ENCODE data around the gene GMEB1. TPM values are rescaled to one million over a fixed set of nuclear protein-coding genes. Genes with fewer than 3 reads are reported as not detected.
A peak's percentile ranks its signal among the peaks of the same experiment; 100 is the strongest.

Gene GMEB1
- total and polyA plus RNA-seq, 2 experiments from 2014 or later, result 13.3 to 20.2 TPM

GRCh38 chr1:28718166-28718565, 49.6 kb downstream of the GMEB1 start (continued):
- TF ChIP-seq REST (IDR thresholded peaks at IDR 0.05; ENCODE audit: unreplicated experiment), result no peak
- no peak for TF ChIP-seq CTCF (conservative IDR thresholded peaks at IDR 0.05; ENCODE audit: low read depth in 2 of 2)
- no peak for TF ChIP-seq STAT1 (IDR thresholded peaks at IDR 0.05; ENCODE audit: unreplicated experiment)

GRCh38 chr1:28718586-28719331, 50.2 kb downstream of the GMEB1 start:
- H4K20me1 ChIP-seq (replicated peaks; ENCODE audit: insufficient read depth), result no peaks in the 10 kb centered on the region
- H3K79me2 ChIP-seq (replicated peaks; ENCODE audit: insufficient read depth), result no peaks in the 10 kb centered on the region
- H3K36me3 ChIP-seq (ENCODE audit: insufficient read depth), result peaks cover 4% of the 10 kb centered on the region
- H3K27ac ChIP-seq (ENCODE audit: low read depth), result no peak overlapping the region
- Mint-ChIP-seq H3K27ac (peak overlapping the region; percentile 77; the same call in 1 of the 2 replicates), H3K4me1 (peaks cover 7% of the 10 kb centered on the region; the same call in 1 of the 3 replicates), H3K4me3 (no peak overlapping the region; the same call in 2 of the 3 replicates), H3K27me3 (ENCODE audit: insufficient read depth, low read depth, poor library complexity) (no peaks in the 10 kb centered on the region), H3K36me3 (ENCODE audit: low read depth) (peaks cover 14% of the 10 kb centered on the region), H3K9me3 (peaks cover 4% of the 10 kb centered on the region; the same call in 1 of the 3 replicates)
- H2AFZ ChIP-seq, result no peak overlapping the region
- ATAC-seq (peak; percentile 82), DNase-seq (ENCODE audit: low spot score) (no peak)
- H3K4me1 ChIP-seq (ENCODE audit: insufficient read depth), result 0 out of 2 replicates have a peak, but pooled peaks cover 5% of the 10 kb centered on the region
- no peaks in the 10 kb centered on the region for H3K9me2 ChIP-seq (ENCODE audit: insufficient read depth)
- H3K4me2 ChIP-seq, result no peak overlapping the region
- H3F3A ChIP-seq (replicated peaks; ENCODE audit: low read depth), result peaks cover 17% of the 10 kb centered on the region; the same call in 1 of the 2 replicates
- no peaks in the 10 kb centered on the region for H3K27me3 ChIP-seq (ENCODE audit: insufficient read depth)
- no peak overlapping the region for H3K4me3 ChIP-seq
- TF ChIP-seq ZNF331 (CRISPR knock-in tag; IDR thresholded peaks at IDR 0.05; ENCODE audit: low read depth), result no peak
- TF ChIP-seq EZH2phosphoT487 (IDR thresholded peaks at IDR 0.05; ENCODE audit: unreplicated experiment), result no peak
- TF ChIP-seq ZNF462 (CRISPR knock-in tag; IDR thresholded peaks at IDR 0.05), result no peak
- no peak for TF ChIP-seq CTCF (conservative IDR thresholded peaks at IDR 0.05; ENCODE audit: low read depth in 2 of 2)
- no peak for TF ChIP-seq EZH2 (IDR thresholded peaks at IDR 0.05; ENCODE audit: low read depth, unreplicated experiment)

Data from GM23338 (cell line).